Stimulated activated CD4-positive, alpha-beta T cell treated with anti-CD3 and anti-CD28 coated beads, Interleukin-2, amount 100 ng/mL, for 24 hours (primary cell): ENCODE results near the gene TRIM52.
A peak's percentile ranks its signal among the peaks of the same experiment; 100 is the strongest.
"Not testable (repeated sequence)": the region's sequence is repeated elsewhere in the genome, so short reads cannot be mapped to it uniquely, and the experiment has no call there.

Experiments
- DNase-seq, 2 donors: peaks; one replicate each; pipeline ENCODE4 v3.0.0-alpha.2; 2020

Gene TRIM52

DNA sequence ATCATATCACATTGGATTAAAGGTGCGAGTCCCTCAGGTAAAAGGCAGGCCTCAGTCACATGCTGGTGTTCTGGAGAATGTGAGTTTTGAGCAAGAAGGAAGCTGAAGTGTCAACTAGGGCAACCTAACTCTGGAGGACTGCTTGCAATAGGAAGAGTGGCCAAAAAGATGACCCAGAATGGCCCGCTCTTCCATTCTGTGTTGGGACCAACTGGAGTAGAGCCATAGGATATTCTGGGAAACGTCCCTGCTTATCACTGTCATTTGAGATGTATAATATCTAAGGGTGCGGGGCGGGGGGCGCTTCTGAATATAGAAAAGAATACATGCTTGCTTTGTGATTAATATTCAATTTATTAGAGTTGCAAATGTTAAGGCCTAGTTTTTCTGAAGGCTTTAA is 48.9 kb downstream of the TRIM52 start:
- no peak for DNase-seq

DNA sequence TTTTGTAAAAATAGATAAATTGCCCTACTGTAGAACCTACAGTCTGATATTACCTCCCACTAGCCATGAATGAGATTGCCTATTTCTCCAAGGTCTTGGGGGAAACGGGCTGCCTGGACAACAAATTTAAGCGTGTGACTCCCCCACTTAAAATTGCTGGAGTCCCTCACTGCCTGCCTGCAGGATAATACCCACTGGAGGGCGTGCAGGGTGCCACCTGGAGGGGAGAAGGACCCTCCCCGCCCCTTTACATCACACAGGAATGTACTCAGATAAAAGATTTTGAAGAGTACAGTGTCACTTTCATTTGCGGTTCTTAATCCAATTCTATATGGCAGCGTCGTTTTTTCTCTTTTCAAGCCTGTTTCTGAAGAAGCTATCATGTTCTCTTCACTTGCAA is 49.7 kb downstream of the TRIM52 start:
- DNase-seq, result no peak

DNA sequence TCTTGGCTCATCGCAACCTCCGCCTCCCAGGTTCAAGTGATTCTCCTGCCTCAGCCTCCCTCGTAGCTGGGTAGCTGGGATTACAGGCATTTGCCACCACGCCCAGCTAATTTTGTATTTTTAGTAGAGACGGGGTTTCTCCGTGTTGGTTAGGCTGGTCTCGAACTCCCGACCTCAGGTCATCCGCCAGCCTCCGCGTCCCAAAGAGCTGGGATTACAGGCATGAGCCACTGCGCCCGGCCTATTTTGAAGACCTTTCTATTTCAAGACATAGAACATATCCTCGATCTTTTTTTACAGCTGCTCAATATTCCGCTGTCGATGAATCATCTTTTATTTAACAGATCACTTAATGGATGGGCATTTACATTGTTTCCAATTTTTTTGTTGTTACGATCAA is 50.2 kb downstream of the TRIM52 start:
- not testable (repeated sequence) for DNase-seq

DNA sequence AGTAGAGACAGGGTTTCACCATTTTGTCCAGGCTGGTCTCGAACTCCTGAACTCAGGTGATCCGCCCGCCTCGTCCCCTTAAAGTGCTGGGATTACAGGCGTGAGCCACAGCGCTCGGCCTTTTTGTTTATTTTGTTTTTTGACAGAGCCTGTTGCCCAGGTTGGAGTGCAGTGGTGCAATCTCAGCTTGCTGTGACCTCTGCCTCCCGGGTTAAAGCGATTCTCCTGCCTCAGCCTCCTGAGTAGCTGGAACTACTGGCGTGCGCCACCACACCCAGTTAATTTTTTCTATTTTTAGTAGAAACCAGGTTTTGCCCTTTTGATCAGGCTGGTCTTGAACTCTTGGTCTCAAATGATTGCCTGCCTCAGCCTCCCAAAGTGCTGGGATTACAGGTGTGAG is 50.8 kb downstream of the TRIM52 start:
- not testable (repeated sequence) for DNase-seq

DNA sequence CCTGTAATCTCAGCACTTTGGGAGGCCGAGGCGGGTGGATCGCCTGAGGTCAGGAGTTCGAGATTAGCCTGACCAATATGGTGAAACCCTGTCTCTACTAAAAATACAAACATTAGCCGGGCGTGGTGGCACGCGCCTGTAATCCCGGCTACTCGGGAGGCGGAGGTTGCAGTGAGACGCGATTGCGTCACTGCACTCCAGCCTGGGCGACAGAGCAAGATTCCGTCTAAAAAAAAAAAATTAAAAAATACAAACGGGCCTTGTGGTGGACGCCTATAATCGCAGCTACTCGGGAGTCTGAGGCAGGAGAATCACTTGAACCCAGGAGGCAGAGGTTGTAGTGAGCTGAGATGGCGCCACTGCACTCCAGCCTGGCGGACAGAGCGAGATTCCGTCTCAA is 51.9 kb downstream of the TRIM52 start:
- not testable (repeated sequence) for DNase-seq

DNA sequence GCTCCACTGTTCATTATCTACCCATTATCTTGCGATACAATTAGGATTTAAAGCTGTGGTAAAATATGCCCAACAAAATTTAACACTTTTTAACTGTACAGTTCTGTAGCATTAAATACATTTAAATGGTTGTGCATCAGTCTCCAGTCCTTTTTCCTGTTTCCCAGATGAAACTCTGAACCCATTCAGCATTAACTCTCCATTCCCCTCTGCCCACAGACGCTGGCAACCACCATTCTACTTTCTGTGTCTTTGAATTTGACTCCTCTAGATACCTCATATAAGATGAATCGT is 53.0 kb downstream of the TRIM52 start:
- DNase-seq, result no peak

DNA sequence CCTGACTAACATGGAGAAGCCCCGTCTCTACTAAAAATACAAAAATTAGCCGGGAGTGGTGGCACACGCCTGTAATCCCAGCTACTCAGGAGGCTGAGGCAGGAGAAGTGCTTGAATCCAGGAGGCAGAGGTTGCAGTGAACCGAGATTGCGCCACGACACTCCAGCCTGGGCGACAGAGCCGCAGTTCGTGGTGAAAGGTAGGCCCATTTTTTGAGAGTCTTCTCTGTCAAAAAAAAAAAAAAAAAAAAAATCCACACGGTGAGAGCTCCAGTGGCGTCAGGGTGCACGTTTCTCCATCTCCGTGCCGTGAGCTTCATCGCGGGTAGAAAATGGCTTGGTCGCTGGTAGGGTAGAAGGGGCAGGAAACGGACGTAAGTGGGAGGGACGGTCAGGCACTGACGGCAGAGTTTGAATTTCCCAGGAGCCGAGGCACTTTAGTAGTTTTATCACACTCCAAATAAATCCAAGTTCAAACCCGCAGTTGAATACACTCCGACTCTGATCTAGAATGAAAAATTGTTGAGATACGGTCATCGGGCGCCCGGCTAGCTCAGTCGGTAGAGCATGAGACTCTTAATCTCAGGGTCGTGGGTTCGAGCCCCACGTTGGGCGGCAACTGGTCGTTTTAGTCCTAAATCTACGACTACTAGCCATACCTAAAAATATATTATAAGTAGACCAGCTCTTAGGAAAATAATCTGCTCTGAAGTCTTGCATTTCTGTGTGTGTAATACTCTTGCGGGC is 53.6 kb downstream of the TRIM52 start:
- peak; percentile 90 to 97 for DNase-seq

DNA sequence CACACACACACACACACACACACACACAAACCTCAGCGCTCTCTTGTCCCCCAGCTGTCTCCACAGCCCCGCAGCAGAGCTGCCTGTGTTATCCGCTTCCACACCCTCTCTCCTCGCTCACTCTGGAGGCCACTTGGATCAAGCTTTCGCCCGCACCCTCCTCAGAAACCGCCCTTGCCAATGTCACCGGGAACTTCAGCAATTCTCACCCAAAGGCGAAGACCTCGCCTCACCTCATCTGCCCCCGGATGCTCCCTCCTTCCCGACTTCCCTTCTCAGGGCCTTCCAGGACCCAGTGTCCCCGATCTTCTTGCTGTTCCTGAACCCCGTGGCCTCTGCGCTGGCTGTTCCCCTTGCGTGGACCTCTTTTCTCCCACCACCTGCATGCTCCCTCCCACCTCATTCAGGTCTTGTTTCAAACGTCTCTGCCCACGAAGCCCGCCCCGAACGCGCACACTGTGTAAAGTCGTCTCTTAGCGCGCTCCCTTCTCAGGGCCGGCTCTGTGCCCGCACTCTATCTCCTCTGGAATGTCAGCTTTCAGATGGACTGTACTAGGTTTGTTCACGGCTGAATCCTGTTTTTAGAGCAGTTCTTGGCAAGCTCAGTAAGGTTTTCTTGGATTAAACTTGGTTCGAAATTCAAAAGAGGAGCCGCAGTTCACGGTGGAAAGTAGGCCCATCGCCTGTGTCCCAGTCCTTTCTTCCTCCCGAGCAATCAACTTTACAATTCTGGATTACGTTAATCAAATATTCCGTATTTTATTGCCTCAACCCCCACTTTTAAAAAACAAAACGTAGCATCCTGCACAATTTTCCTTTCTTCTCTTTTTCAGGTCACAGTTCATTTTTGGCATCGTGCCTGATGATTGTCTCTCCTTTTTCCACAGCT is 54.9 kb downstream of the TRIM52 start:
- peak in 1 of 2 donors; percentile 43 for DNase-seq
